Neural progenitor cell (in vitro differentiated cells): ENCODE data around the gene FAHD1.

Source experiments
- CTCF ChIP-seq: fragments of 200-600 bp; sonication (generic); IDR thresholded peaks from 2 replicates; pipeline ENCODE4 v1.5.1; 2017; ENCODE audit warnings: antibody characterized with exemption, mild to moderate bottlenecking
- EZH2 ChIP-seq: fragments of 200-600 bp; sonication (generic); IDR thresholded peaks from 2 replicates; pipeline ENCODE4 v1.6.1; 2017; ENCODE audit warnings: antibody characterized with exemption, mild to moderate bottlenecking, moderate library complexity

GRCh38 chr16:1787056-1787321, 40.0 kb upstream of the FAHD1 start:
- no peak for TF ChIP-seq CTCF
- no peak for TF ChIP-seq EZH2
